GM23338 (cell line): ENCODE measurements around the gene MET.

Experiments
- CREB1 ChIP-seq: fragments of 250-450 bp; sonication (Bioruptor Pico); IDR thresholded peaks from 2 replicates; pipeline ENCODE4 v1.5.0; 2020; ENCODE audit warnings: low read depth, mild to moderate bottlenecking, moderate library complexity
- CTCF ChIP-seq, 2 experiments: fragments of 200-600 bp in 1 of 2; sonication (generic) in 1 of 2; conservative IDR thresholded peaks; 2 replicates each; pipeline versions ENCODE4 v1.5.1 to v1.6.1; 2016 to 2017; ENCODE audit warnings: antibody characterized with exemption in 2 of 2, low read depth in 2 of 2, mild to moderate bottlenecking in 2 of 2, moderate library complexity in 1 of 2
- ETS1 ChIP-seq: IDR thresholded peaks from 2 replicates; pipeline ENCODE4 v1.6.1; 2016; ENCODE audit warnings: antibody characterized with exemption
- EZH2 ChIP-seq: fragments of 200-600 bp; sonication (generic); IDR thresholded peaks from one replicate; pipeline ENCODE4 v1.8.0; 2017; ENCODE audit warnings: antibody characterized with exemption, mild to moderate bottlenecking, low read depth; ENCODE audit not compliant: unreplicated experiment
- JUNB ChIP-seq: IDR thresholded peaks from one replicate; pipeline ENCODE4 v1.6.1; 2016; ENCODE audit warnings: antibody characterized with exemption; ENCODE audit not compliant: unreplicated experiment
- NANOG ChIP-seq: IDR thresholded peaks from 2 replicates; pipeline ENCODE4 v1.6.1; 2016; ENCODE audit warnings: antibody characterized with exemption, borderline replicate concordance
- REST ChIP-seq: IDR thresholded peaks from one replicate; pipeline ENCODE4 v1.6.1; 2018; ENCODE audit warnings: antibody characterized with exemption; ENCODE audit not compliant: unreplicated experiment
- ZNF462 ChIP-seq: fragments of 250-450 bp; sonication (Bioruptor Pico); IDR thresholded peaks from 2 replicates; pipeline ENCODE4 v1.5.0; 2020; ENCODE audit warnings: mild to moderate bottlenecking, moderate library complexity

GRCh38 chr7:116781584-116781983 lies 109.6 kb downstream of the MET start:
- no peak for TF ChIP-seq CTCF (conservative IDR thresholded peaks at IDR 0.05; ENCODE audit: low read depth in 2 of 2)
- no peak for TF ChIP-seq EZH2
- TF ChIP-seq NANOG: no peak
- TF ChIP-seq ZNF462 (CRISPR knock-in tag): no peak
- TF ChIP-seq CREB1 (CRISPR knock-in tag): no peak
- TF ChIP-seq ETS1: no peak
- TF ChIP-seq JUNB: no peak
- TF ChIP-seq REST: no peak
